NK-92 treated with Interleukin-12 subunit alpha and Interleukin-12 subunit beta, amount 100 ng/mL, for 24 hours (cell line): ENCODE data around the gene CREB3.

Experiments
- DNase-seq: peaks from one replicate; lab custom pipeline; 2025; lab: John Stamatoyannopoulos, UW

The CREB3 gene

DNA sequence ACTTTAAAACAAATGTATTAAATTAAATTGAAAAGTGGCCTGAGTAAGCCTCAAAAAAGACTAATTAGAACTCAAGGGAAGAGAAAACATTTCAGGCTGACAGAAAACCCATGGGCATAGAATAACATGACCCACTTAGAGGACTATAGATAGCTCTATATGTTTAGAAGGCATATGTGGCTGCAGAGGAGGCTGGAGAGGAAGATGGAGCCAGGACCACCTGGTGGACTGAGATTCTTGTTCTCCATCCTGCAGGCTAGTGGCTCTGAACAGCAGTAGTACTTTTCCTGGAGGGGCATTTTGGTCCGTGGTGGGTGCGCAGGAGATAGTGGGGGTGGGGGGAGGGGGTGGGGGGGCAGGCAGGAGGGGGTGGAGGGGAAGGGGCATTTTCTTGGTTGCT is 48.6 kb downstream of the CREB3 start:
- no peak for DNase-seq

DNA sequence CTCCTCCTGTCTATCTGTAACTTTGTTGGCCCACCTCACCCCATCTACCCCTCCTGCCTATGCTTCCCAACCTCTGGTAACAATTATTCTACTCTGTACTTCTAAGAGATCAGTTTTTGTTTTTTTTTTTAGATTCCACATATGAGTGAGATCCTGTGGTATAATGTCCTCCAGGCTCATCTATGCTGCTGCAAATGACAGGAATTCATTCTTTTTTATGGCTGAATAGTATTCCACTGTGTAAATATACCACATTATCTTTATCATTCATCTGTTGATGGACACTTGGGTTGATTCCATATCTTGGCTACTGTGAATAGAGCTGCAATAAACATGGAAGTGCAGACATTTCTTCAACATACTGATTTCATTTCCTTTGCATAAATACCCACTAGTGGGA is 51.0 kb downstream of the CREB3 start:
- no peak for DNase-seq
